Measurements from ENCODE around the gene UQCRHL.
"Not testable (repeated sequence)": the region's sequence is repeated elsewhere in the genome, so short reads cannot be mapped to it uniquely, and the experiment has no call there.

UQCRHL gene

DNA sequence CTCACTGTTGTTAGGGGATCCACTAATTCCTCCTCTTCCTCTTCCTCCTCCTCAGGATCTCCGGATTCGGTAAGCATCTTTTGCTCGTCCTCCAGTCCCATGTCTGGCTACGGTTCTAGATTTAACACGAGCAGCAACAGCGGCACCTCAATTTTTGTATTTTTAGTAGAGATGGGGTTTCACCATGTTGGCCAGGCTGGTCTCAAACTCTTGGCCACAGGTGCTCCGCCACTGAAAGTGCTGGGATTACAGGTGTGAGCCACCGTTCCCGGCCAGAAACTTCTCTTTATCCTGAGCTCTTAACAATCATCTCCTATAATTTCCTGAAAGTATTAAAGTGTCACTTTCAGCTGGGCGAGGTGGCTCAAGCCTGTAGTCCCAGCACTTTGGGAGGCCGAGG is at the start of gene UQCRHL:
Gene UQCRHL, minus strand, starts transcription at position 101 of the 400 bp plus-strand sequence. Its CDS starts 0 bp downstream, at position 101.
- not testable (repeated sequence) for DNase-seq

DNA sequence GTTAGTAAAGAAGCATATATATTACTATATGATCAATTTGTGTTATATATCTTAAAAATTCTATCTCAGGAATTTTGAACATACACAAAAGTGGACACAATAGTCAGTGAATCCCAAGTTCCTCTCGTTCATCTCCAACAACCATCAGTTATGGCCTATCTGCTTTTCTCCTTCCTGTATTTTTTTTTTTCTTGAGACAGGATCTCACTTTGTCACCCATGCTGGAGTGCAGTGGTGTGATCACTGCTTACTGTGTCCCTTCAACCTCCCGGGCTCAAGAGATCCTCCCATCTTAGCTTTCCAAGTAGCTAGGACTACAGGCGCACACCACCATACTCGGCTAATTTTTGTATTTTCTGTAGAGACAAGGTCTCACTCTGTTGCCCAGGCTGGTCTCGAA is 49.4 kb upstream of the UQCRHL start:
- DNase-seq: no peak

GRCh38 chr1:15852828-15853302 is 45.4 kb upstream of the UQCRHL start:
- no peak for DNase-seq

DNA sequence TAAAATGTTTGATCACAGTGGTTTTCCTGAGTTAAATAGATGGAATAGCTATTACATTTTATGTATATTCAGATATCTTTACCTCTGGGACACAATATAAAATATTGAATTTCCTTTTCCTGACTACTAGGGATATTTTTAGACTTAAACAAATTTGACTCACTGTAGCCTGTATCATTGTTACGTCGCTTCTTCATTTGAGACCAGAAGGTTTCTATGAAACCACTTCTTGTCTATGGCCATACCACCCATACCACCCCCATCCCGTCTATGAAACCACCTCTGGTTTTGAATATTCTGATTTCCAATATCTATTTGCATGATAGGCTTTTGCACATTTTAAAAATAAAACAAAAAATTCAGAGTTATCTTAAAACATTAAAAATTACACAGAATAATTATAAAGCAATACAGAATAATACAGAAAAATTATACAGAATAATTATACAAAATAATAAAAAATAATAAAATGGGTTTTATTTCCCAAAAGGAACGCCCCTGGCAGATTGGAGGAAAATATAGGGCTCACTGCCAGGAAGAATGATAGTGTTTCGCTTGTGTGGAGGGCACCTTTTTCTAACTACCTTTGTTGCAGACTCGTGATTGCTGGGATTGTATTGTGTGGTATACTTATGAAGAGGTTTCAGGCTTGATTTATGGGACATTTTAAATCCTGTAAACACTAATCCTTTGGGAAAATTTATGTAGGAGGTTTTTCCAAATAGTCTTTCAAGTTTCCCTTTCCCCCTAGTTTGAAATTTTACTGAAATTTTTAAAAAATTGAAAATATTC is 44.8 kb upstream of the UQCRHL start:
- DNase-seq: no peak

DNA sequence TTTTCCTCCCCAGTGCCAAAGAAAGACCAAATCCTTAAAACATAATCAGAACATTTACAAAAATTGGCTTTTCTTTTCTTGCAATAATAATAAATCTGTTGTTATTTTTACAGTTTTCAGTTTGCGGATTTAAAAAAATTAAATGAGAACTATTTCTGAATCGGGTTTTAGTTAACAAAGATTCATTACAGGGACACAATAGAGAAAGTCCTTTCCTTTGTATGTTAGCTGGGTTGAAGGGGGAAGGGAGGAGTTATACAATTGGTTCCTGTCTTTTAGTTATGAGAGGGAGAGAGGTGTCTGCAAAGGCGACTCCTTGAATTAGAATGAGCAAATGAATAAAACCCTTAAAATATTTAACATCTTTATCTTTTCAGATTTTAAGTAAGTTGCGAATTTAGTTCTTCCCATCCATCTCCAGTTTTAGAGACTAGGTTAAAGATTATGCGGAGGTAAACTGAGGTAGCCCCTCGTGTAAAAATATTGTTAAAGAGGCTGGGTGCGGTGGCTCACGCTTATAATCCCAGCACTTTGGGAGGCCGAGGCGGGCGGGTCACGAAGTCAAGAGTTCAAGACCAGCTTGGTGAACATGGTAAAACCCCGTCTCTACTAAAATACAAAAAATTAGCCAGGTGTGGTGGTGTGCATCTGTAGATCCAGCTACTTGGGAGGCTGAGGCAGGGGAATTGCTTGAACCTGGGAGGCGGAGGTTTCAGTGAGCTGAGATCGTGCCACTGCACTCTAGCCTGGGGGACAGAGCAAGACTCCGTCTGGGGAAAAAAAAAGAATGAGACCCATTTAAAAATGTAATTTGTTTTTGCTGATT is 44.0 kb upstream of the UQCRHL start:
- no peak for DNase-seq

DNA sequence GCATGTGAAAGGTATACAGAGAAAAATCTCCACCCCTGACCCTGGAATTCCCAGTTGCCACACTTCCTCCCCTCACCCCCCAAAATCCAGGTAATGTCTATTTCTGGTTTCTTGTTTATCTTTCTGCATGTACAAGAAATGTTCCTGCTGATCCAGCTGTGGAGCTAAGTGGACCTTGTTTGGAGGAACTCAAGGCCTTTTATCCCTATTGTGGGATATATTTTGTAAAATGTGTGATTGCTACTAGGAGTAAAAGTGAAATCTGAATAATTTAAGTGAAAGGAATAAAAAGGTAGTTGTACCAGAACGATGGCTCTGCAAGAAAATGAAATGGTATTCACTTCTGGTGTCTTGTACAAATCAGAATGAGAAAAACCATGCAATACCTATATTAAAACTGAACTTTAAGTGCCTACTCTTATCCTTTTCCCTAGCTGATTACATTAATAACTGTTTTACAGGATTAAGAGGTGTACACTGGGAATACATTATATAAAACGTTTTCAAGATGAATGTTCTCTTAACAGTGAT is 43.1 kb upstream of the UQCRHL start:
- DNase-seq: no peak

GRCh38 chr1:15849775-15850324 is 42.4 kb upstream of the UQCRHL start:
- peak in 1 of 2 donors; percentile 23 for DNase-seq

GRCh38 chr1:15848929-15849774 is 41.7 kb upstream of the UQCRHL start:
- DNase-seq: peak; percentile 70 to 76

GRCh38 chr1:15848143-15848928 is 40.9 kb upstream of the UQCRHL start:
- DNase-seq: peak; percentile 25 to 44

- DNase-seq: no peak
Measured at GRCh38 chr1:15847893-15848142, 40.4 kb upstream of the UQCRHL start.

- DNase-seq: peak; percentile 99
Measured at GRCh38 chr1:15847100-15847892, 39.8 kb upstream of the UQCRHL start, which contains the start of gene SPEN. Gene SPEN (plus strand): TSS chr1:15847707. CDS start chr1:15848068, 361 bp downstream.

- DNase-seq: not testable (repeated sequence)
Measured at GRCh38 chr1:15846056-15846455, 38.6 kb upstream of the UQCRHL start.

DNA sequence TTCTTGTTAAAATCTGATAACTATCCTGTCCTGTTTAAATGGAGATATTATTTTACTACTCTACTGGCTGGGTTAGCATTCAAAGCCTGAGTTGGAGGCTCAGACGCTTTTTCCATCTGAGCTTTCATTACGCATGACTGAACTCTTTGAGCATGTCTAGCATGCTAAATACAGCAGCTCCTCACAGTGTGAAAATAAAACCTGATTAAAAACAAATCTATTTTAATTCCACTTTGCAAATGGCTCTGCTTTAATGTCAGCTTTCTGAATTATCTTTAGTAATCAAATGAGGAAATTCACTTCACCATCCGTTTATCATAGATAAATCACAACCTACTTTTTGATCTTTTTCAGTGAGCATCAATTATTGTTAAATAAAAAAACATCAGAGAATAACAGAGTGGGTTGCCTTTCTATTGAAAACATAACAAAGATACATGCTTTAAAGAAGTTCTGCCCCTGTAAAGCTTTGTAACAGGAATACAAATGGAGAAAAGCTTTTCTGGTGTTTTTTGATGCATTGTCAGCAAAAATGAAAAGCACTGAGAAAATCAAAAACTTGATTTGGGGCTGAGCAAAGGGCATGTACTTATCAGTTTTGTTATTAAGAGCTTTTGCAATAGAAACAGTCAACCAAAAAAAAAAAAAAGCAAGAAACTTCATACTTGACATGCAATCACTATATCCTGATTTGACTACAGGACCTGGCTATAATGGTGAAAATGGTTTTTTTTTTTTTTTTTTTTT is 36.5 kb upstream of the UQCRHL start:
- DNase-seq: no peak

DNA sequence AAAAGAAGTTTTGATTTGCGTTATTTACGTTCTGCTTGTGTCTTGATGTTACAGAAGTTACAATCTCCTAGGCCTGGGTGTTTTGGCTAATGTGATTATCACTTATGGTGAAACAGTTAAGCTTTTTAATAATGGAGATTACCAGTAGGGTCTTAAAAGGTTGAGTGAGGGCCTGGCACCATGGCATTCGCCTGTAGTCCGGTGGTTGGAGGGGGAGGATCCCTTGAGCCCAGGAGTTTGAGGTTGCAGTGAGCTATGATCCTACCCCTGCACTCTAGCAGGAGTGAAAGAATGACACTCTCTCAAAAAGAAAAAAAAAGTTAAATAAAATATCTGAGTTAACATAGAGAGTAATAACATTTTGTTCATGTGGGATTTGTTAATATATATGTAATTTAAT is 31.3 kb upstream of the UQCRHL start:
- DNase-seq: no peak

GRCh38 chr1:15837931-15838330 is 30.5 kb upstream of the UQCRHL start:
- no peak for DNase-seq

DNA sequence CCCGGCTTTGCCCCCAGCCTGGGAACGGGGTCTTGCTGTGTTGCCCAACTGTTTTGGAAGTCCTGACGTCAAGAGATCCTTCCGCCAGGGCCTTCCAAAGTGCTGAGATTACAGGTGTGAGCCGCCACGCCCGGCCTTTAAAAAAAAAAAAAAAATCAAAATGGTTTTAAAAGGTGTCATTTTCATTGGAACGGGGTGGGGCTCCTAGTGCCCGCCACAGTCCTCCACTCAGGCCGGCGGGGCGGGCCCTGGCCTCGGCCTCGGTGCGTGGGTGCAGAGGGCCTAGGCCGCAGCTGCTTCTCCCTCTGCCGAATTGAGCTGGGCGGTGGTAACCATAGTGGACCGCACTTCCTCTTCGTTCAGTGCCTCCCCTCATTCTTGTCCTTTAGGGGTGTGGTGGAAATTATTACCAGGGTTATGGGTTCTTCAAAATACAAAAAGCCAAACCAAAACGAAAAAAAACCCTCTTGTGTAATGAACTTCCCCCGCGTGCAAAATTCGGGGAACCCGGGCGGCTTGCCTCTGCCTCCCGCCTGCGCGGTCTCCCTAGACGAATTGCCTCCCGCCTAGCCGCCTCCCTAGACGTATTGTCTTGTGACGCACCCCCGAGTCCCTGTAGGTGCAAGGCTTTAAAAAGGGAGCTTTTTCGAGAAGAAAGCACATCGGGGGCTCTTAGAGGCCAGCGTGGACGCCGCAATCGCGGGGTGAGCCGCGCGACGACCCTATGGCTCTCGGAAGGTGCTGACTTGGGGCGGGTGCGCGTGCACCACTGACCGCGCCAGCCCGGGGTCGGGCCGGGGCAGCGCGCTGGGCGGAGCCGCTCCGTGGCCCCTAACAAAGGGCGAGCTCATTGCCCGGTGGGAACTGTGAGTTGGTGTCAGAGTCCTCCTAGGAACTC is 29.6 kb upstream of the UQCRHL start:
- DNase-seq: peak; percentile 76 to 89

GRCh38 chr1:15836511-15836771 is 29.0 kb upstream of the UQCRHL start:
- not testable (repeated sequence) for DNase-seq

DNA sequence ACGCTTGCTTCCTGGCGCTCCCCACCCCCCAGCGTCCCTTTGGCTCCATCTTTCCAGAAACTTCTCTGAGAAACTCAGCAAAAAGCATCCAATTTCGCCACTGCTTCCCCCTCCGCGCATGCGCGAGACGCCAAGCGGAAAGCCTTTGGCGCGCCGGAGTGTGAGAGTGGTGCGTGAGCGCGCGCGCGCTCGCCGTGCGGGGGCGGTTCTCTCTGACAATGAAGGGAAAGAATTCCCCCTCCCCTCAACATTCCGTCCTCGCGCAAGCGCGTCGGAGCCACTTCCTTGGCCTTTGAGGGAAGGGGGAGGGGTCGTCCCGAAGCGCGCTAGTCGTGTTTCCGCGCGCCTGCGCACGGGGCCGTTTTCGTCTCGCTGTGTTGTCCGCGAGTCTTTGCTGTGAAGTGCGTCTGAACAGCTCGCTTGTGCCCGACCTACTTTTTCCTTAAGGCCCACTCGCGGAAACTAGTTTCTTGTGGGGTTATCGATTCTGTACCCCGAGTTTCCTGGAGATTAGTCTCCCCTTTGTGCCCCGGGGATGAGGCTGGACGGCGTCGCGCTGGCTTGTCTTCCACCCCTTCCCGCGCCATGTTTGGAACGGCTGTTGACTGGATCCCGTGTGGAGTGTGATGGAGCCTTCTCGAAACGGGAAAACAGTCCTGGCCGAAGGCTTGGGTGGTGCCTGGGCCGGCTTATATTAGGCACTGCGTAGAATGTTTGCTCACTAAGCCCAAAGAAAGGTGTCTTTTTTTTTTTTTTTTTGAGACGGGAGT is 28.5 kb upstream of the UQCRHL start:
- DNase-seq: peak; percentile 99 to 100
